IMR-90 (cell line): ENCODE results near the gene HNRNPA3. TPM values are rescaled to one million over a fixed set of nuclear protein-coding genes. Genes with fewer than 3 reads are reported as not detected.

ENCODE experiments used
- ATAC-seq: fragments of 200-7000 bp; cut with Tn5 transposase; 2 replicates; pipeline ENCODE4 v1.9.1; 2020; ENCODE audit warnings: low read depth, mild to moderate bottlenecking, moderate library complexity
- BruUV-seq: library from RNA; stranded (reverse); fragments of 400-500 nt; replicated peaks from 2 replicates; lab custom pipeline; 2021; lab: Mats Ljungman, UMichigan
- CTCF ChIA-PET: fragments of 300-600 bp; formaldehyde crosslinking; extraction: SDS; loops from one replicate; lab custom pipeline; 2021; ENCODE audit warnings: antibody characterized with exemption; lab: Yijun Ruan, JAX
- POLR2A ChIA-PET: fragments of 300-600 bp; sonication (Branson Sonifier 250); formaldehyde crosslinking; loops from one replicate; lab custom pipeline; 2022; ENCODE audit warnings: antibody characterized with exemption; ENCODE audit not compliant: unreplicated experiment; lab: Charles Lee
- DNase-seq: peaks from one replicate; pipeline ENCODE4 v3.0.0; 2013
- H2AFZ ChIP-seq: replicated peaks from 2 replicates; pipeline ENCODE3; 2013; ENCODE audit warnings: low read length, mild to moderate bottlenecking; ENCODE audit not compliant: poor library complexity
- H2AK5ac ChIP-seq: 2 replicates; pipeline ENCODE4 v1.6.1; 2013; ENCODE audit warnings: low read depth, low read length, inconsistent platforms
- H2AK9ac ChIP-seq: replicated peaks from 2 replicates; pipeline ENCODE3; 2013; ENCODE audit warnings: mild to moderate bottlenecking, low read depth, low read length, moderate library complexity; ENCODE audit not compliant: poor library complexity
- H2BK120ac ChIP-seq: 2 replicates; pipeline ENCODE4 v1.6.1; 2013; ENCODE audit warnings: low read depth, low read length, inconsistent platforms
- H2BK15ac ChIP-seq: 3 replicates; pipeline ENCODE4 v1.6.1; 2013; ENCODE audit warnings: low read depth, low read length, inconsistent platforms
- H2BK20ac ChIP-seq: 2 replicates; pipeline ENCODE4 v1.6.1; 2013; ENCODE audit warnings: low read depth, mild to moderate bottlenecking, inconsistent platforms, low read length, moderate library complexity
- H2BK5ac ChIP-seq: 2 replicates; pipeline ENCODE4 v1.6.1; 2013; ENCODE audit warnings: mild to moderate bottlenecking, low read depth, low read length, inconsistent platforms; ENCODE audit not compliant: poor library complexity, severe bottlenecking
- H3K14ac ChIP-seq: replicated peaks from 2 replicates; pipeline ENCODE4 v1.6.1; 2013; ENCODE audit warnings: low read depth, low read length, inconsistent platforms
- H3K18ac ChIP-seq: 2 replicates; pipeline ENCODE4 v1.6.1; 2013; ENCODE audit warnings: low read depth, low read length, control low read depth
- H3K23ac ChIP-seq: 2 replicates; pipeline ENCODE4 v1.6.1; 2013; ENCODE audit warnings: low read depth, low read length, inconsistent platforms
- H3K27ac ChIP-seq: 2 replicates; pipeline ENCODE4 v1.5.1; 2013; ENCODE audit warnings: mild to moderate bottlenecking, control low read depth, low read length; ENCODE audit not compliant: insufficient read depth
- H3K27me3 ChIP-seq: 2 replicates; pipeline ENCODE4 v1.6.1; 2013; ENCODE audit warnings: low read length; ENCODE audit not compliant: control insufficient read depth, insufficient read depth
- H3K36me3 ChIP-seq: 2 replicates; pipeline ENCODE4 v1.6.1; 2013; ENCODE audit warnings: low read length, mixed read lengths; ENCODE audit not compliant: control insufficient read depth, insufficient read depth
- H3K4ac ChIP-seq: 2 replicates; pipeline ENCODE4 v1.6.1; 2013; ENCODE audit warnings: low read depth, low read length, inconsistent platforms
- H3K4me1 ChIP-seq: 2 replicates; pipeline ENCODE4 v1.6.1; 2013; ENCODE audit warnings: low read length, mixed read lengths; ENCODE audit not compliant: control insufficient read depth, insufficient read depth
- H3K4me2 ChIP-seq: 2 replicates; pipeline ENCODE4 v1.6.1; 2013; ENCODE audit warnings: low read depth, mild to moderate bottlenecking, control low read depth, low read length, moderate library complexity
- H3K4me3 ChIP-seq: 2 replicates; pipeline ENCODE4 v1.5.1; 2013; ENCODE audit warnings: low read depth, mild to moderate bottlenecking, control low read depth, low read length, moderate library complexity; ENCODE audit not compliant: insufficient read depth
- H3K56ac ChIP-seq: 2 replicates; pipeline ENCODE4 v1.6.1; 2013; ENCODE audit warnings: low read length, inconsistent platforms; ENCODE audit not compliant: insufficient read depth; ENCODE audit errors: extremely low read depth
- H3K79me1 ChIP-seq, 2 experiments: 2 replicates each; pipeline ENCODE4 v1.6.1; 2013; ENCODE audit warnings: low read length in 2 of 2, inconsistent platforms in 1 of 2, low read depth in 1 of 2
- H3K9ac ChIP-seq: 2 replicates; pipeline ENCODE4 v1.6.1; 2013; ENCODE audit warnings: low read depth, low read length, control low read depth
- H3K9me1 ChIP-seq: 2 replicates; pipeline ENCODE4 v1.6.1; 2013; ENCODE audit warnings: low read length, inconsistent platforms; ENCODE audit not compliant: insufficient read depth
- H3K9me3 ChIP-seq: 2 replicates; pipeline ENCODE4 v1.6.1; 2013; ENCODE audit warnings: low read length; ENCODE audit not compliant: control insufficient read depth, insufficient read depth
- H4K20me1 ChIP-seq: 2 replicates; pipeline ENCODE4 v1.6.1; 2013; ENCODE audit warnings: low read length, inconsistent platforms; ENCODE audit not compliant: insufficient read depth
- H4K5ac ChIP-seq: 2 replicates; pipeline ENCODE4 v1.6.1; 2013; ENCODE audit warnings: mild to moderate bottlenecking, low read depth, low read length, control low read depth
- H4K8ac ChIP-seq, 2 experiments: 2 replicates each; pipeline ENCODE4 v1.6.1; 2013; ENCODE audit warnings: low read depth in 2 of 2, low read length in 2 of 2, control low read depth in 1 of 2, inconsistent platforms in 1 of 2
- H4K91ac ChIP-seq: 2 replicates; pipeline ENCODE4 v1.6.1; 2013; ENCODE audit warnings: low read depth, low read length, inconsistent platforms; ENCODE audit not compliant: insufficient read depth
- CEBPB ChIP-seq: IDR thresholded peaks from 2 replicates; pipeline ENCODE4 v1.6.1; 2012; ENCODE audit warnings: low read depth, low read length, improper control_type of control experiment
- ELK1 ChIP-seq: fragments of 150-350 bp; IDR thresholded peaks from 2 replicates; pipeline ENCODE4 v1.6.1; 2016; ENCODE audit warnings: low read depth, mild to moderate bottlenecking, low read length, moderate library complexity, borderline replicate concordance
- FOS ChIP-seq: fragments of 150-350 bp; IDR thresholded peaks from 2 replicates; pipeline ENCODE4 v1.6.1; 2016; ENCODE audit warnings: low read depth, low read length
- MAFK ChIP-seq: IDR thresholded peaks from 2 replicates; pipeline ENCODE4 v1.6.1; 2012; ENCODE audit warnings: low read depth, low read length, improper control_type of control experiment
- MAZ ChIP-seq: IDR thresholded peaks from 2 replicates; pipeline ENCODE4 v1.6.1; 2012; ENCODE audit warnings: low read depth, mild to moderate bottlenecking, low read length, improper control_type of control experiment, moderate library complexity, borderline replicate concordance
- MXI1 ChIP-seq: IDR thresholded peaks from 2 replicates; pipeline ENCODE4 v1.6.1; 2012; ENCODE audit warnings: low read depth, mild to moderate bottlenecking, low read length, moderate library complexity, borderline replicate concordance
- NFE2L2 ChIP-seq: fragments of 150-350 bp; IDR thresholded peaks from 2 replicates; pipeline ENCODE4 v1.6.1; 2016; ENCODE audit warnings: low read depth, mild to moderate bottlenecking, low read length
- RAD21 ChIP-seq: IDR thresholded peaks from 2 replicates; pipeline ENCODE4 v1.6.1; 2012; ENCODE audit warnings: low read length, improper control_type of control experiment
- RCOR1 ChIP-seq: IDR thresholded peaks from 2 replicates; pipeline ENCODE4 v1.6.1; 2012; ENCODE audit warnings: mild to moderate bottlenecking, low read length, improper control_type of control experiment; ENCODE audit not compliant: insufficient replicate concordance
- SMC3 ChIP-seq: fragments of 150-350 bp; IDR thresholded peaks from 2 replicates; pipeline ENCODE4 v1.6.1; 2016; ENCODE audit warnings: low read depth, mild to moderate bottlenecking, antibody characterized with exemption, low read length, moderate library complexity
- WGBS, 2 experiments: methylation state at CpG; one replicate each; pipeline versions ENCODE4 v1.1.5 to v1.1.7; 2013; ENCODE audit warnings: missing lambda C conversion rate in 2 of 2; ENCODE audit not compliant: insufficient read length in 1 of 2; ENCODE audit errors: extremely low coverage in 2 of 2; 5-methylcytosine and 5-hydroxymethylcytosine counted together
- dilution Hi-C: fragments of 300-500 bp; cut with HindIII; formaldehyde crosslinking; loops from one replicate; pipeline ENCODE4 v1.14.3; 2018; ENCODE audit warnings: low sequenced_read_pairs; ENCODE audit not compliant: unreplicated experiment
- in situ Hi-C: fragments of 300-500 bp; cut with MboI; formaldehyde crosslinking; loops from 3 replicates; pipeline ENCODE4 v1.14.3; 2019; ENCODE audit warnings: low sequenced_read_pairs, inconsistent platforms, mixed read lengths
- intact Hi-C: fragments of 100-400 bp; cut with micrococcal nuclease; formaldehyde crosslinking; loops from 2 replicates; pipeline ENCODE4 v1.10.0; 2022
- polyA plus RNA-seq, 3 experiments: library from polyadenylated mRNA; depleted of rRNA; stranded (reverse); fragments of >200 nt; gene quantifications; 2 replicates each; pipeline ENCODE4 v1.2.3, GENCODE V29; 2012; ENCODE audit warnings: low replicate concordance in 1 of 3
- total RNA-seq: library from RNA; depleted of rRNA; stranded (reverse); fragments of >200 nt; gene quantifications from 2 replicates; pipeline ENCODE4 v1.2.3, GENCODE V29; 2012
- TF ChIP-seq, protein P1 (sequence below): fragments of 150-350 bp; IDR thresholded peaks from 2 replicates; pipeline ENCODE4 v1.6.1; 2017; ENCODE audit warnings: mild to moderate bottlenecking, antibody characterized with exemption, low read length, low read depth
- TF ChIP-seq, protein P2 (sequence below): conservative IDR thresholded peaks from 2 replicates; pipeline ENCODE4 v1.5.1; 2012; ENCODE audit warnings: mild to moderate bottlenecking, low read depth, low read length, improper control_type of control experiment

The HNRNPA3 gene
- total and polyA plus RNA-seq, 2 of the 4 experiments (the other 2 are of a cell fraction), result 18.6 to 111 TPM

DNA sequence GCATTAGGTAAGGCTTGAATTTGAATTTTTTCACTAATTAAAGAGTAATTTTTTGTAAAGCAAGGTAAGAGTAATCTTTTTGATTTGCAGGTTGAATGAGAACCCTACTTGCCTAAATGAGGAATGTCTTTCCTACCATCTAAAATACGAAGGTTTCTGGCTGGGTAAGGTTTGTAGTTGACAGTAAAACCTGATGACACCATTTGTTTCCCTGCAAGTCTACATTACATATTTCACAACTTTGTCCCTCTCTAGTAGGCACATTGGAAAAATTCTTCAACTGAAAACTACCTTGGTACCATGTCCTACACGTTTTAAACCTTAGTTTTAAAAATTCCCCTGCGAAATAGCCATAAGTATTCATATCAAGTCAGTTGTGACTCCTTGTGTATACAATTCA lies 9.4 kb downstream of the HNRNPA3 start:
- WGBS, 2 experiments, result no CpG with 5 or more reads among the region's 3 CpGs
- Histone ChIP-seq H4K91ac (no peak overlapping the region), H3K4ac (no peak overlapping the region), H3K4me2 (no peak overlapping the region), H3K79me1 (peaks cover 12 to 29% of the 10 kb centered on the region in 2 experiments), H3K27me3 (no peaks in the 10 kb centered on the region), H2AK9ac (no peak overlapping the region), H2AFZ (no peak overlapping the region), H3K9me1 (no peaks in the 10 kb centered on the region; the same call in 1 of the 2 replicates), H3K9me3 (no peaks in the 10 kb centered on the region), H2BK5ac (no peak overlapping the region), H4K5ac (no peak overlapping the region), H3K36me3 (peaks cover 29% of the 10 kb centered on the region), H2BK15ac (no peak overlapping the region), H3K4me1 (no peaks in the 10 kb centered on the region; the same call in 1 of the 2 replicates), H3K23ac (no peak overlapping the region), H4K20me1 (peaks cover 42% of the 10 kb centered on the region; the same call in 1 of the 2 replicates), H2AK5ac (no peak overlapping the region), H3K9ac (no peak overlapping the region), H3K14ac (no peak overlapping the region), H4K8ac (no peak overlapping the region), H3K27ac (no peak overlapping the region), H2BK20ac (no peak overlapping the region), H3K56ac (no peak overlapping the region), H3K18ac (no peak overlapping the region), H2BK120ac (no peak overlapping the region), H3K4me3 (no peak overlapping the region)
- in situ Hi-C loops, result no loop called here
- no TSS peak for BruUV-seq
- DNase-seq (no peak), ATAC-seq (no peak)
- ChIA-PET CTCF (interaction anchor here (1.2 kb wide), 1 partner anchor 57 kb away, joined by 4 read pairs; no protein-coding TSS in a partner anchor), POLR2A (no interaction called here)
- dilution Hi-C loops, result no loop called here
- TF ChIP-seq, protein P1, sequence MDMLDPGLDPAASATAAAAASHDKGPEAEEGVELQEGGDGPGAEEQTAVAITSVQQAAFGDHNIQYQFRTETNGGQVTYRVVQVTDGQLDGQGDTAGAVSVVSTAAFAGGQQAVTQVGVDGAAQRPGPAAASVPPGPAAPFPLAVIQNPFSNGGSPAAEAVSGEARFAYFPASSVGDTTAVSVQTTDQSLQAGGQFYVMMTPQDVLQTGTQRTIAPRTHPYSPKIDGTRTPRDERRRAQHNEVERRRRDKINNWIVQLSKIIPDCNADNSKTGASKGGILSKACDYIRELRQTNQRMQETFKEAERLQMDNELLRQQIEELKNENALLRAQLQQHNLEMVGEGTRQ, result no peak
- TF ChIP-seq RCOR1 (no peak), CEBPB (no peak), MAFK (no peak), MXI1 (no peak), MAZ (no peak), SMC3 (no peak), NFE2L2 (no peak), RAD21 (no peak), FOS (no peak), ELK1 (no peak)
- TF ChIP-seq, protein P2, sequence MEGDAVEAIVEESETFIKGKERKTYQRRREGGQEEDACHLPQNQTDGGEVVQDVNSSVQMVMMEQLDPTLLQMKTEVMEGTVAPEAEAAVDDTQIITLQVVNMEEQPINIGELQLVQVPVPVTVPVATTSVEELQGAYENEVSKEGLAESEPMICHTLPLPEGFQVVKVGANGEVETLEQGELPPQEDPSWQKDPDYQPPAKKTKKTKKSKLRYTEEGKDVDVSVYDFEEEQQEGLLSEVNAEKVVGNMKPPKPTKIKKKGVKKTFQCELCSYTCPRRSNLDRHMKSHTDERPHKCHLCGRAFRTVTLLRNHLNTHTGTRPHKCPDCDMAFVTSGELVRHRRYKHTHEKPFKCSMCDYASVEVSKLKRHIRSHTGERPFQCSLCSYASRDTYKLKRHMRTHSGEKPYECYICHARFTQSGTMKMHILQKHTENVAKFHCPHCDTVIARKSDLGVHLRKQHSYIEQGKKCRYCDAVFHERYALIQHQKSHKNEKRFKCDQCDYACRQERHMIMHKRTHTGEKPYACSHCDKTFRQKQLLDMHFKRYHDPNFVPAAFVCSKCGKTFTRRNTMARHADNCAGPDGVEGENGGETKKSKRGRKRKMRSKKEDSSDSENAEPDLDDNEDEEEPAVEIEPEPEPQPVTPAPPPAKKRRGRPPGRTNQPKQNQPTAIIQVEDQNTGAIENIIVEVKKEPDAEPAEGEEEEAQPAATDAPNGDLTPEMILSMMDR, result no peak
- intact Hi-C loops, result no loop called here
